Activated CD4-positive, alpha-beta T cell treated with anti-CD3 and anti-CD28 coated beads, Interleukin-2, amount 10 ng/mL, durations not matched to agents 24 days and 14 days (primary cell): ENCODE measurements around the gene ULBP1. TPM values are rescaled to one million over a fixed set of nuclear protein-coding genes. Genes with fewer than 3 reads are reported as not detected.
"Not testable (repeated sequence)": the region's sequence is repeated elsewhere in the genome, so short reads cannot be mapped to it uniquely, and the experiment has no call there.

ENCODE experiments used
- DNase-seq: peaks from one replicate; pipeline ENCODE4 v3.0.0; 2022
- H3K27ac Mint-ChIP-seq: one replicate; pipeline ENCODE4 v1.8.0; 2022; ENCODE audit warnings: mild to moderate bottlenecking, mixed read lengths
- H3K27me3 Mint-ChIP-seq: one replicate; pipeline ENCODE4 v1.8.0; 2022; ENCODE audit warnings: mixed read lengths
- H3K36me3 Mint-ChIP-seq: one replicate; pipeline ENCODE4 v1.8.0; 2022; ENCODE audit warnings: low read depth, mild to moderate bottlenecking, mixed read lengths
- H3K4me1 Mint-ChIP-seq: one replicate; pipeline ENCODE4 v1.8.0; 2021; ENCODE audit warnings: mixed read lengths
- H3K4me3 Mint-ChIP-seq: one replicate; pipeline ENCODE4 v1.8.0; 2022; ENCODE audit warnings: mild to moderate bottlenecking, moderate library complexity, mixed read lengths
- H3K9me3 Mint-ChIP-seq: one replicate; pipeline ENCODE4 v1.8.0; 2021; ENCODE audit warnings: mixed read lengths
- intact Hi-C: fragments of 100-400 bp; cut with micrococcal nuclease; formaldehyde crosslinking; loops from one replicate; pipeline ENCODE4 v1.15.1; 2023
- total RNA-seq: library from RNA; stranded (reverse); gene quantifications from 2 replicates; pipeline ENCODE4 v1.2.3, GENCODE V29; 2022

Gene ULBP1
- total RNA-seq, 1 donor from 2014 or later = 0.49 TPM

- no peak for DNase-seq
- Mint-ChIP-seq H3K4me3 (no peak overlapping the region), H3K36me3 (peaks cover 11% of the 10 kb centered on the region), H3K4me1 (peaks cover 51% of the 10 kb centered on the region), H3K27me3 (peaks cover 18% of the 10 kb centered on the region), H3K27ac (no peak overlapping the region), H3K9me3 (peaks cover 4% of the 10 kb centered on the region)
- intact Hi-C loops = loop anchor here (5.0 to 10.0 kb wide), 4 partner anchors 258 to 865 kb away; partner anchors contain the start of genes LATS1, MTHFD1L, NUP43 and PCMT1
These were observed 39.0 kb downstream of the ULBP1 start for GRCh38 chr6:150002710-150003109.

GRCh38 chr6:150003599-150003998 lies 39.9 kb downstream of the ULBP1 start:
- Mint-ChIP-seq H3K4me1 (peaks cover 54% of the 10 kb centered on the region), H3K27me3 (peaks cover 21% of the 10 kb centered on the region), H3K36me3 (peaks cover 11% of the 10 kb centered on the region), H3K4me3 (peak overlapping the region; percentile 90)
- not testable (repeated sequence) for H3K27ac Mint-ChIP-seq, H3K9me3 Mint-ChIP-seq, DNase-seq
- intact Hi-C loops = loop anchor here (5.0 to 10.0 kb wide), 4 partner anchors 259 to 864 kb away; partner anchors contain the start of genes LATS1, MTHFD1L, NUP43 and PCMT1

DNA sequence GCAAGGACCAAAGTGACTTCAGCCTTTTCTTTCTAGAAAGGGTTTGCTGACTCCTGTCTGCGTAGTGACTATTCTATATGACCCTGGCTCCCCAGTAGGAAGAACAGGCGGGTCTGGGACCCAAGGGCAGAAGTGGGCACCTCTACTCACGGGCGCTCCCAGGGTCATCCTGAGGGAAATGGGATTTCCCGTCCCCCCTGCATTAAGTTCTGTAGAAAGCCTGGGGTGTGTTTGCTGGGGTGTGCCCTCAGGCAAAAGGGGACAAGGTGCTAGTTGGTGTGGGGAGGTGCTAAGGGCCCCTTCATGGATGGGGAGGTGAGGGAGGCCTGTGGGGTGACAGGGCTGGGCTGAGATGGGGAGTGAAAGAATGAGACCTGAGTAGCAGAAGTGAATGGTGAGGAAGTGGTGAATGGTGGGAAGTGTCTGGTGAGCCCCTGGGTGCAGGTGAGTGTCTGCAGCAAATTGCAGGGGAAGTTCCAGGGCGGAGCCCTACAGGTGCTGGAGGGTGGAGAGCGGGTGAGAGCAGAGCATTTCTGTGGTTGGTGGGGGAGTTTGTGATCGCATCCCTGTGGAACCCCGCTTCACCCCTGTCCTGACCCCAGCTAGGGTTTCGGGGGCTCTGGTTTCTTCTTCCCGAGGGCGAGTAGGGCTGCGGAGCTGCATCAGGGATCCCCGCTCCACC lies 40.5 kb downstream of the ULBP1 start:
- Mint-ChIP-seq H3K4me1 (peaks cover 56% of the 10 kb centered on the region), H3K27ac (peak overlapping the region; percentile 88), H3K27me3 (peaks cover 24% of the 10 kb centered on the region), H3K4me3 (peak overlapping the region; percentile 90), H3K36me3 (peaks cover 11% of the 10 kb centered on the region), H3K9me3 (peaks cover 4% of the 10 kb centered on the region)
- DNase-seq = peak; percentile 88
- intact Hi-C loops = loop anchor here (5.0 to 10.0 kb wide), 4 partner anchors 259 to 863 kb away; partner anchors contain the start of genes LATS1, MTHFD1L, NUP43 and PCMT1

DNA sequence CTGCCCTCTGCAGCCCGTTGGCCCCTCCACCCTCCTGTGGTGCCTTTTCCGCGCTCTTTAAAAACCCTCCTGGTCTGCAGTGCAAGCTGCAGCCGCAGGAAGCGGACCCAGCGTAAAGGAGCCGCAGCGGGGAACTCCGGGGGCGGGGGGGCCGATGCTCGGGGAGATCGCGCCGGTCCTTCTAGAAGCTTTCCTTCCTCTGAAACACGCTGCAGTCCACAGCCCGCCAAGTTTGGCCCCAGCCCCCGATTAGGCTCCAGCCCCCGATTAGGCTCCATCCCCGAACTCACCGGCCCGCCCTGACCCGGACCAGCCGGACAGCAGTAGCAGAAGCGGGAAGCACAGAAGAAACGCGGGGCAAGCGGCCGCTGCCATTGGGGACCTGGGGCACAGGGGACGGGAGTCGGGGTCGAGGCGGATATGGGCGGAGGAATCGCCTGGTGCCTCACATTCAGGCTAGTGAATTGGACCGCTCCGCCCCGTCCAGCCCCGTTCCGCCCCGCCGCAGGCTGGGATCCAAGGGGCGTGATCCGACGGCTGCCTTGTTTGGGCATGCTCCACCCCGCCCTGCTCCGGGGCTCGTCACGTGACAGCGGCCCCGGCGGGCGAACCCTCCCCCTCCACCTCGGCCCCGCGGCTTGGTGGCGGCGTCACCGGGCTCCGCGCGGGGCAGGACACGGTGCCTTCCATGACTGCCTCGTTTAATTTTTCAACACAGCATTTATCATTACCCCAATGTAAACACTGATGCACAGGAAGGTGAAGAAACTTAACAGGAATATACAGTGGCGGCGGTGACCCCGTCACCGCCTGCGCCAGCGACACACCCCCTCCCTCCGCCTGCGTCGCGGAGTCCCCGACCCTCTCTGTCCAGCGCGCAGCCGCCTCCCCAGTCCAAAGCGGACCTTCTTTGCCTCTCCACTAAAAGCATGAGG lies 41.3 kb downstream of the ULBP1 start:
- Mint-ChIP-seq H3K27me3 (peaks cover 22% of the 10 kb centered on the region), H3K4me3 (peak overlapping the region; percentile 90), H3K9me3 (peaks cover 4% of the 10 kb centered on the region), H3K4me1 (peaks cover 56% of the 10 kb centered on the region), H3K36me3 (peaks cover 8% of the 10 kb centered on the region), H3K27ac (peak overlapping the region; percentile 88)
- DNase-seq = peak; percentile 99
- intact Hi-C loops = loop anchor here (5.0 to 10.0 kb wide), 4 partner anchors 260 to 862 kb away; partner anchors contain the start of genes LATS1, MTHFD1L, NUP43 and PCMT1

- H3K9me3 Mint-ChIP-seq = peaks cover 4% of the 10 kb centered on the region
- intact Hi-C loops = loop anchor here (10.0 kb wide), 3 partner anchors 261 to 461 kb away; partner anchors contain the start of genes LATS1, NUP43, PCMT1 and PPIL4
- no peak for DNase-seq
- H3K4me3 Mint-ChIP-seq = peak overlapping the region; percentile 90
- peak overlapping the region; percentile 46 for H3K27ac Mint-ChIP-seq
- peaks cover 47% of the 10 kb centered on the region for H3K4me1 Mint-ChIP-seq
- peaks cover 28% of the 10 kb centered on the region for H3K27me3 Mint-ChIP-seq
- peaks cover 8% of the 10 kb centered on the region for H3K36me3 Mint-ChIP-seq
These were observed 42.3 kb downstream of the ULBP1 start for GRCh38 chr6:150005761-150006651.

GRCh38 chr6:150006961-150007464 lies 43.3 kb downstream of the ULBP1 start:
- DNase-seq = peak; percentile 80
- H3K4me3 Mint-ChIP-seq = no peak overlapping the region
- intact Hi-C loops = loop anchor here (10.0 kb wide), 3 partner anchors 262 to 462 kb away; partner anchors contain the start of genes LATS1, NUP43, PCMT1 and PPIL4
- peaks cover 4% of the 10 kb centered on the region for H3K36me3 Mint-ChIP-seq
- peaks cover 32% of the 10 kb centered on the region for H3K27me3 Mint-ChIP-seq
- H3K27ac Mint-ChIP-seq = peak overlapping the region; percentile 1
- peaks cover 37% of the 10 kb centered on the region for H3K4me1 Mint-ChIP-seq
- peaks cover 4% of the 10 kb centered on the region for H3K9me3 Mint-ChIP-seq

- no peaks in the 10 kb centered on the region for H3K9me3 Mint-ChIP-seq
- DNase-seq = no peak
- H3K36me3 Mint-ChIP-seq = no peaks in the 10 kb centered on the region
- H3K4me1 Mint-ChIP-seq = peaks cover 34% of the 10 kb centered on the region
- H3K27ac Mint-ChIP-seq = no peak overlapping the region
- peaks cover 45% of the 10 kb centered on the region for H3K27me3 Mint-ChIP-seq
- peak overlapping the region; percentile 34 for H3K4me3 Mint-ChIP-seq
- intact Hi-C loops = loop anchor here (10.0 kb wide), 3 partner anchors 264 to 464 kb away; partner anchors contain the start of genes LATS1, NUP43, PCMT1 and PPIL4
These were observed 44.8 kb downstream of the ULBP1 start for GRCh38 chr6:150008588-150008987.

- H3K27ac Mint-ChIP-seq, DNase-seq, intact Hi-C loops, H3K4me3 Mint-ChIP-seq, H3K9me3 Mint-ChIP-seq, H3K36me3 Mint-ChIP-seq: not testable (repeated sequence)
- H3K27me3 Mint-ChIP-seq = peaks cover 77% of the 10 kb centered on the region
- H3K4me1 Mint-ChIP-seq = peaks cover 22% of the 10 kb centered on the region
These were observed 49.4 kb downstream of the ULBP1 start for GRCh38 chr6:150012846-150013784.

- H3K27ac Mint-ChIP-seq, H3K36me3 Mint-ChIP-seq, DNase-seq, H3K9me3 Mint-ChIP-seq, intact Hi-C loops: not testable (repeated sequence)
- H3K4me3 Mint-ChIP-seq = peak overlapping the region; percentile 32
- H3K27me3 Mint-ChIP-seq = peaks cover 77% of the 10 kb centered on the region
- H3K4me1 Mint-ChIP-seq = peaks cover 16% of the 10 kb centered on the region
These were observed 50.3 kb downstream of the ULBP1 start for GRCh38 chr6:150013785-150014622.

DNA sequence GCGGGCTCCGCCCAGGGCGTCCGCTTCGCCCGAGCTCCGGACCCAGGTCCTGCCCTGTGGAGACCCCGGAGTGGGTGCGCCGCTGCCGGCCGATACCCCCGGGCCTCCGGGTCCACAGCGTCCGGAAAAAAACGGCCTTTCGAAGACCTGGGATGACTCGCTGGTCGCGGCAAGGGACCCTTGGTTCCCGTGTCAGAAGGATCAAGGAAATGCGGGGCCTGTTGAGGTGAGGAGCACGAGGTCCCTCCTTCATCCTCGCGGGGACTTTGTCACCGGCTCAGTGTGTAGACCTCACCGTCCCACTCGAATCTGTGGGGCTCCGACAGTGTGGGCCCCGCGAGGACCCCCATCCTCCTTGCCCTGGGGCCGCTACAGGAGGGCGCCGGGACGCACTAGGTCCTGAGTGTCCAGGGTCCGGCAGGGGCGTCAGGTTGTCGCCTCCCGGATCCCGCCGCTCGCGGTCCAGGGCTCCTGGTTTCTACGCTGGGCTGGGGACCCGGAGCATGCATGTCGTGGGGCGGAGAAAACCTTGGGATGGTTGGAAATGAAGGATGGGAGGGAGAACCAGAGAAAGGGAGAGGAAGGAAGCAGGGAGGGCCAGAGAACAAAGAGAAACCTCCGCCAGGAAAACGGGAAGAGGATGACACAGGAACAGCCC lies 51.0 kb downstream of the ULBP1 start:
- H3K36me3 Mint-ChIP-seq, DNase-seq, H3K9me3 Mint-ChIP-seq, intact Hi-C loops, H3K27ac Mint-ChIP-seq, H3K4me3 Mint-ChIP-seq: not testable (repeated sequence)
- Mint-ChIP-seq H3K4me1 (peaks cover 16% of the 10 kb centered on the region), H3K27me3 (peaks cover 79% of the 10 kb centered on the region)
